IPS-18c (cell line): ENCODE data around the gene KANK4.
A peak's percentile ranks its signal among the peaks of the same experiment; 100 is the strongest.

ENCODE experiments used
- H3K4me3 ChIP-seq: 2 replicates; pipeline ENCODE4 v1.7.0; 2013; ENCODE audit warnings: low read depth, mild to moderate bottlenecking, low read length, moderate library complexity; ENCODE audit not compliant: insufficient read depth
- H3K9me3 ChIP-seq: one replicate; pipeline ENCODE4 v1.6.1; 2013; ENCODE audit warnings: mild to moderate bottlenecking, low read length, moderate library complexity; ENCODE audit not compliant: control insufficient read depth, insufficient read depth

Gene KANK4

GRCh38 chr1:62342270-62342669 is 23.0 kb upstream of the KANK4 start:
- Histone ChIP-seq H3K4me3 (no peak overlapping the region), H3K9me3 (no peaks in the 10 kb centered on the region)

DNA sequence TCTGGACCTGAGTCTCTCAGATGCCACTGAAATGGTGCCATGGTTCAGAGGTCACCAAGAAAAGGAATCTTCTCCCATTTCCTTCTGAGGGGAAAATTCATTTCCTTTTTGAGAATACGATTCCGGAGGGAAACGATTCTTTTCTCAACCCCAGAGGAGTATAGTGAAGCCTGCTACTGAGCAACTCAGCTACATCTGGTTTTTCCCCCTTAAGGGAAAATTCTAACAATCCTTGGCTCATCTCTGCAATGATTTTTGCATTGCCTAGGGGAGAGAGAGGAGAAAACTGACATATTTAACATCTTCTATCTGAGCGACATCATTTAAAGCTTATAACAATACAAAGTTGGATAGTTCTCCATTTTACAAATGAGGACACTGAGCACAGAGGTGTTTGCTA is 22.4 kb upstream of the KANK4 start:
- Histone ChIP-seq H3K9me3 (no peaks in the 10 kb centered on the region), H3K4me3 (no peak overlapping the region)

GRCh38 chr1:62341089-62341488 is 21.9 kb upstream of the KANK4 start:
- no peaks in the 10 kb centered on the region for H3K9me3 ChIP-seq
- H3K4me3 ChIP-seq: no peak overlapping the region

- Histone ChIP-seq H3K4me3 (no peak overlapping the region), H3K9me3 (no peaks in the 10 kb centered on the region)
Observed at GRCh38 chr1:62337706-62338631, 18.7 kb upstream of the KANK4 start.

DNA sequence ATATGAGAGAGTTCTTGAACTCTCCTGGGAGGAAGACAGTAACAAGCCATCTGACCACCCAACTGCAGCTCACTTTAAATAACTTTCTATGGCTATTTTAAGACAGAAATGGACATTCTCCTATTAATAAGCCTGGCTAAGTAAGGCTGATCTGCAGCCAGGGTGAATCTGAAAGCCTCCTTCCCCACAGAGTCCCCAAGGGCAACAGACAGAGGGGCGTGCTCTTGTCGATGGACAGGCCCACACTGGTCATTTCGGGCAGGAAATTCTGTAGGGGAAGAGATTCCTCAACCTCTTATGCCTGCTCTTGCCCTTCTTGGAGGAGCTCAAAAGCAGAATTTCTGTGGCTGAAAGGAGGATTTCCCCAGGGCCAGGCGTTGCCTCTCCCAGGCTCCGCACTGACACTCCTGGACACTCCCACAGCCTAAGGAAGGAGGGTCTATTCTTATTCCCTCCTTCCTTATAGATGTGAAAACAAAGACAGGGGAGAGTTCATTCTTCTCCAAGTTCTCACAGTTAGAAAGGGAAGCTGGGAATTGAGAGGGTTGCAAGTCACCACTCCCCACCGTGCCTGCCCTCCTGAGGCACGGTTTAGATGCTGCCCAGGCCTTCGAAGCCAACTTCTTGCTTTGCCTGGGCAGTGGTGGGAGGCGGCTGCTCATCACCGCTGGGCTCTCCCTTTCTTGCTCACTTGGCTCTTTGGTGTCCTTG is 17.9 kb upstream of the KANK4 start:
- no peaks in the 10 kb centered on the region for H3K9me3 ChIP-seq
- no peak overlapping the region for H3K4me3 ChIP-seq

- Histone ChIP-seq H3K4me3 (no peak overlapping the region), H3K9me3 (no peaks in the 10 kb centered on the region)
Observed at GRCh38 chr1:62336638-62336994, 17.4 kb upstream of the KANK4 start.

- H3K4me3 ChIP-seq: no peak overlapping the region
Observed at GRCh38 chr1:62335656-62336055, 16.4 kb upstream of the KANK4 start.

GRCh38 chr1:62334434-62334985 is 15.3 kb upstream of the KANK4 start:
- no peaks in the 10 kb centered on the region for H3K9me3 ChIP-seq
- H3K4me3 ChIP-seq: no peak overlapping the region

More at GRCh38 chr1:62335656-62336055, 16.4 kb upstream of the KANK4 start:
- H3K9me3 ChIP-seq: no peaks in the 10 kb centered on the region

DNA sequence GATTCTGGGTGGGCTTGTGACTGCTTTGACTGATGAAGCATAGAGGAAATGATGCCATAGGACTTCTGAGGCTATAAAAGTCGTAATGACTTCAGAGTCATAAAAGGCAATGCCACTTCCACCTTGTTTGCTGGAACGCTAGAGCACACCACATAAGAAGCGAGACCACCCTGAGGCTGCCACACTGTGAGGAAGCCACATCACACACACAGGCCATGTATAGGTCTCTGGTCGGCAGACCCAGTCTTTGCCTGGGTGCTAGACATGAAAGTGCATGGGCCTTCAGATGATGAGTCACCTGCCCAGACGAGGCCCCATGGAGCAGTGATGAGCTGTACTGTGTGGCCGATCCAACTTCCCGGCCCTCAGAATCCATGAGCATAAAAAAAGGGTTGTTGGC is 14.2 kb upstream of the KANK4 start:
- no peaks in the 10 kb centered on the region for H3K9me3 ChIP-seq
- H3K4me3 ChIP-seq: no peak overlapping the region

- Histone ChIP-seq H3K4me3 (no peak overlapping the region), H3K9me3 (no peaks in the 10 kb centered on the region)
Observed at GRCh38 chr1:62327360-62328055, 8.3 kb upstream of the KANK4 start.

GRCh38 chr1:62325681-62326080 is 6.4 kb upstream of the KANK4 start:
- no peaks in the 10 kb centered on the region for H3K9me3 ChIP-seq
- H3K4me3 ChIP-seq: no peak overlapping the region

DNA sequence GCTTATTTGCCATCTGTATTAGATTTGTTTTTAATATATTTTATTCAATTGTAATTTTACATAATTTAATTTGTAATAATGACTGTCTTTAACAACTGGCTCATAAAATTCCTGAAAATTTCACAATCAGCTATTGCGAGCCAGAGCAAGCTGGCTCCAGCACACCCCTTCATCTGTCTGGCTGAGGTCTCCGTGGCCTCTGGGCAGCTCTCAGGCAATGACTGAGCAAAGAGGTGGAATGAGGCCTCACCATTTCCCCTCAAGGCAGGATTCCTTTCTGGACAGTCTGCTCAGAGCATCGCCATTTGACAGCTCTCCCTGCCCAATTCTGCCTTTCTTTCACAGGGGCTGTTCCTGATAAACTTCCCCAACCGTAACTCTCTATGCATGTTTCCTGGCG is 5.8 kb upstream of the KANK4 start:
- Histone ChIP-seq H3K4me3 (no peak overlapping the region), H3K9me3 (no peaks in the 10 kb centered on the region)

GRCh38 chr1:62321446-62321845 is 2.2 kb upstream of the KANK4 start:
- H3K4me3 ChIP-seq: no peak overlapping the region
- H3K9me3 ChIP-seq: no peaks in the 10 kb centered on the region

GRCh38 chr1:62318320-62318755 is 896 bp downstream of the KANK4 start:
- H3K9me3 ChIP-seq: no peaks in the 10 kb centered on the region
- H3K4me3 ChIP-seq: peak overlapping the region; percentile 77

- Histone ChIP-seq H3K9me3 (no peaks in the 10 kb centered on the region), H3K4me3 (no peak overlapping the region)
Observed at GRCh38 chr1:62317021-62317768, 2.0 kb downstream of the KANK4 start.

GRCh38 chr1:62316135-62316534 is 3.1 kb downstream of the KANK4 start:
- H3K9me3 ChIP-seq: no peaks in the 10 kb centered on the region
- no peak overlapping the region for H3K4me3 ChIP-seq

- Histone ChIP-seq H3K9me3 (no peaks in the 10 kb centered on the region), H3K4me3 (no peak overlapping the region)
Observed at GRCh38 chr1:62315387-62315786, 3.8 kb downstream of the KANK4 start.
